A673 (cell line): ENCODE data around the gene XKR7.

Experiments used
- CTCF ChIP-seq: fragments of 300-800, 200-600 bp; sonication (generic); conservative IDR thresholded peaks from 2 replicates; pipeline ENCODE4 v1.5.1; 2017; ENCODE audit warnings: low read depth, mild to moderate bottlenecking, antibody characterized with exemption, low read length, moderate library complexity, mixed read lengths
- EZH2 ChIP-seq: fragments of 200-600 bp; sonication (generic); IDR thresholded peaks from 2 replicates; pipeline ENCODE4 v1.6.1; 2017; ENCODE audit warnings: borderline replicate concordance, low read depth, mild to moderate bottlenecking, mixed read lengths, antibody characterized with exemption, low read length; ENCODE audit not compliant: poor library complexity, severe bottlenecking

GRCh38 chr20:31990641-31991338, 22.8 kb downstream of the XKR7 start:
- TF ChIP-seq EZH2, result no peak
- TF ChIP-seq CTCF, result no peak
